ENCODE results near the gene MAP6. TPM values are rescaled to one million over a fixed set of nuclear protein-coding genes. Genes with fewer than 3 reads are reported as not detected.

Gene MAP6
- total and polyA plus RNA-seq, 2 experiments from 2014 or later, result 0.31 to 1.2 TPM

- no peaks in the 10 kb centered on the region for H3F3A ChIP-seq (replicated peaks; ENCODE audit: low read depth)
- Mint-ChIP-seq H3K27ac (no peak overlapping the region), H3K4me3 (no peak overlapping the region), H3K36me3 (ENCODE audit: low read depth) (no peaks in the 10 kb centered on the region), H3K27me3 (ENCODE audit: insufficient read depth, low read depth, poor library complexity) (peaks cover 8% of the 10 kb centered on the region), H3K9me3 (no peaks in the 10 kb centered on the region; the same call in 1 of the 3 replicates), H3K4me1 (peaks cover 10% of the 10 kb centered on the region)
- H3K4me3 ChIP-seq, result no peak overlapping the region
- no peaks in the 10 kb centered on the region for H3K27me3 ChIP-seq (ENCODE audit: insufficient read depth)
- H2AFZ ChIP-seq, result no peak overlapping the region
- DNase-seq (ENCODE audit: low spot score) (no peak), ATAC-seq (peak; percentile 47)
- H3K79me2 ChIP-seq (replicated peaks; ENCODE audit: insufficient read depth), result no peaks in the 10 kb centered on the region
- no peaks in the 10 kb centered on the region for H4K20me1 ChIP-seq (replicated peaks; ENCODE audit: insufficient read depth)
- TF ChIP-seq CREB1 (CRISPR knock-in tag; IDR thresholded peaks at IDR 0.05; ENCODE audit: low read depth) (no peak), EZH2 (IDR thresholded peaks at IDR 0.05; ENCODE audit: low read depth, unreplicated experiment) (no peak), NANOG (IDR thresholded peaks at IDR 0.05; ENCODE audit: borderline replicate concordance) (no peak), STAT1 (IDR thresholded peaks at IDR 0.05; ENCODE audit: unreplicated experiment) (no peak), JUNB (IDR thresholded peaks at IDR 0.05; ENCODE audit: unreplicated experiment) (no peak), ZNF331 (CRISPR knock-in tag; IDR thresholded peaks at IDR 0.05; ENCODE audit: low read depth) (no peak), ZNF114 (CRISPR knock-in tag; IDR thresholded peaks at IDR 0.05) (no peak)
- H3K4me1 ChIP-seq (ENCODE audit: insufficient read depth), result no peaks in the 10 kb centered on the region; the same call in 1 of the 2 replicates
- H3K36me3 ChIP-seq (ENCODE audit: insufficient read depth), result no peaks in the 10 kb centered on the region
- H3K4me2 ChIP-seq, result no peak overlapping the region
- H3K27ac ChIP-seq (ENCODE audit: low read depth), result no peak overlapping the region
- peaks cover 4% of the 10 kb centered on the region; the same call in 1 of the 2 replicates for H3K9me2 ChIP-seq (ENCODE audit: insufficient read depth)
Measured at GRCh38 chr11:75615751-75616150, 53.1 kb downstream of the MAP6 start.

DNA sequence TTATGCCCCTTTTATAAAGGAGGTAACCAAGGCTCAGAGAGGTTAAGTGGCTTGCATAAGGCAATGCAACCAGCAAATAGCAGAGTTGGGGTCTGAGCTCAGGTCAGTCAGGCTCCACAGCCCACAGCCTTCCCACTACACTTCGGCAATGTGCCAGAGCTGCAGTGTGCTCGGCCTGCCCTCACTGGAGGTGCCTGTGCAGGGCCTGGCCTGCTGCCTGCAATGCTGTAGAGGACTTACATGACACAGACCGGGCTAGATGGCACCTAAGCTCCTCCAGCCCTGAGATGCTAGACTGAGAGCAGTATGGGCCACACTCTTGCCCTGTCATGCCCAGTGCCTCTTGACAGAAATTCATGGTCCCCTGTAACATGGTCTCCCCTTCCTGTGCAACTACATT lies 57.0 kb downstream of the MAP6 start:
- no peaks in the 10 kb centered on the region for H3K9me3 Mint-ChIP-seq
- H3K36me3 Mint-ChIP-seq (ENCODE audit: low read depth), result no peaks in the 10 kb centered on the region
- no peak for DNase-seq (ENCODE audit: low spot score)
- H4K20me1 ChIP-seq (replicated peaks; ENCODE audit: insufficient read depth), result no peaks in the 10 kb centered on the region
- H3K4me1 ChIP-seq (ENCODE audit: insufficient read depth), result no peaks in the 10 kb centered on the region; the same call in 1 of the 2 replicates
- no peak overlapping the region for H2AFZ ChIP-seq
- H3F3A ChIP-seq (replicated peaks; ENCODE audit: low read depth), result no peaks in the 10 kb centered on the region
- H3K4me2 ChIP-seq, result no peak overlapping the region
- no peak overlapping the region for H3K27ac ChIP-seq (ENCODE audit: low read depth)
- H3K4me3 ChIP-seq, result no peak overlapping the region
- H3K27ac Mint-ChIP-seq, result no peak overlapping the region
- H3K4me3 Mint-ChIP-seq, result no peak overlapping the region
- no peaks in the 10 kb centered on the region for H3K36me3 ChIP-seq (ENCODE audit: insufficient read depth)
- H3K27me3 ChIP-seq (ENCODE audit: insufficient read depth), result no peaks in the 10 kb centered on the region
- H3K27me3 Mint-ChIP-seq (ENCODE audit: insufficient read depth, low read depth, poor library complexity), result peaks cover 6% of the 10 kb centered on the region
- H3K9me2 ChIP-seq (ENCODE audit: insufficient read depth), result peaks cover 4% of the 10 kb centered on the region; the same call in 1 of the 2 replicates
- peaks cover 10% of the 10 kb centered on the region for H3K4me1 Mint-ChIP-seq
- TF ChIP-seq, protein P1, sequence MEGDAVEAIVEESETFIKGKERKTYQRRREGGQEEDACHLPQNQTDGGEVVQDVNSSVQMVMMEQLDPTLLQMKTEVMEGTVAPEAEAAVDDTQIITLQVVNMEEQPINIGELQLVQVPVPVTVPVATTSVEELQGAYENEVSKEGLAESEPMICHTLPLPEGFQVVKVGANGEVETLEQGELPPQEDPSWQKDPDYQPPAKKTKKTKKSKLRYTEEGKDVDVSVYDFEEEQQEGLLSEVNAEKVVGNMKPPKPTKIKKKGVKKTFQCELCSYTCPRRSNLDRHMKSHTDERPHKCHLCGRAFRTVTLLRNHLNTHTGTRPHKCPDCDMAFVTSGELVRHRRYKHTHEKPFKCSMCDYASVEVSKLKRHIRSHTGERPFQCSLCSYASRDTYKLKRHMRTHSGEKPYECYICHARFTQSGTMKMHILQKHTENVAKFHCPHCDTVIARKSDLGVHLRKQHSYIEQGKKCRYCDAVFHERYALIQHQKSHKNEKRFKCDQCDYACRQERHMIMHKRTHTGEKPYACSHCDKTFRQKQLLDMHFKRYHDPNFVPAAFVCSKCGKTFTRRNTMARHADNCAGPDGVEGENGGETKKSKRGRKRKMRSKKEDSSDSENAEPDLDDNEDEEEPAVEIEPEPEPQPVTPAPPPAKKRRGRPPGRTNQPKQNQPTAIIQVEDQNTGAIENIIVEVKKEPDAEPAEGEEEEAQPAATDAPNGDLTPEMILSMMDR (conservative IDR thresholded peaks at IDR 0.05; ENCODE audit: low read depth in 2 of 2), result no peak
- no peak for TF ChIP-seq JUNB (IDR thresholded peaks at IDR 0.05; ENCODE audit: unreplicated experiment)
- no peaks in the 10 kb centered on the region for H3K79me2 ChIP-seq (replicated peaks; ENCODE audit: insufficient read depth)
- ATAC-seq, result no peak

DNA sequence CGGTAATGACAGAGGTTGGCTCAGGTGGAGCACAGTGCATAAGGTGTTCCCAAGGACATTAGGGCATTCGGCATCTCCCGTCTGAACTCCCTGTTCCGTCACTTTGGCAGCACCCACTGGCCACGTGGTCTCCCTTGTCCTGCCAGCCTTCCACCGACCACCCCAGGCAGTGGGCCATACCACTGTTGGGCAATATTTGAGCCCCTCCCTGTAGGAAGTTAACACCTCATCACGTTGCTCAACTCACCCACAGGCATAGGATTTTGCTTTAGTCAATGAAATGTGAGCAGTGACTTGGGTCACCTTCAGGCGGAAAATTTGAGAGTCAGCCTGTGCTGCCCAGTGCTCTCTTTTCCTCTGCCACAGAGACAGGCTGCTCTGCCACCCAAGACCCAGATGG lies 62.7 kb downstream of the MAP6 start:
- H3K4me3 Mint-ChIP-seq, result no peak overlapping the region
- H3K27me3 Mint-ChIP-seq (ENCODE audit: insufficient read depth, low read depth, poor library complexity), result peaks cover 8% of the 10 kb centered on the region
- no peak for TF ChIP-seq NANOG (IDR thresholded peaks at IDR 0.05; ENCODE audit: borderline replicate concordance)
- no peak for TF ChIP-seq ZNF114 (CRISPR knock-in tag; IDR thresholded peaks at IDR 0.05)
- no peak for TF ChIP-seq REST (IDR thresholded peaks at IDR 0.05; ENCODE audit: unreplicated experiment)
- no peak for TF ChIP-seq JUNB (IDR thresholded peaks at IDR 0.05; ENCODE audit: unreplicated experiment)

More for the DNA sequence above, 62.7 kb downstream of the MAP6 start:
- no peaks in the 10 kb centered on the region for H3K4me1 ChIP-seq (ENCODE audit: insufficient read depth)
- H4K20me1 ChIP-seq (replicated peaks; ENCODE audit: insufficient read depth), result no peaks in the 10 kb centered on the region
- H3K27me3 ChIP-seq (ENCODE audit: insufficient read depth), result no peaks in the 10 kb centered on the region
- H3K27ac Mint-ChIP-seq, result no peak overlapping the region
- H2AFZ ChIP-seq, result no peak overlapping the region
- ATAC-seq (no peak), DNase-seq (ENCODE audit: low spot score) (no peak)
- H3K79me2 ChIP-seq (replicated peaks; ENCODE audit: insufficient read depth), result no peaks in the 10 kb centered on the region
- peaks cover 18% of the 10 kb centered on the region for H3K4me1 Mint-ChIP-seq
- H3K36me3 Mint-ChIP-seq (ENCODE audit: low read depth), result no peaks in the 10 kb centered on the region
- H3K9me3 Mint-ChIP-seq, result no peaks in the 10 kb centered on the region
- H3K4me3 ChIP-seq, result no peak overlapping the region
- H3K27ac ChIP-seq (ENCODE audit: low read depth), result no peak overlapping the region
- no peaks in the 10 kb centered on the region for H3F3A ChIP-seq (replicated peaks; ENCODE audit: low read depth)
- H3K36me3 ChIP-seq (ENCODE audit: insufficient read depth), result no peaks in the 10 kb centered on the region
- H3K4me2 ChIP-seq, result no peak overlapping the region
- H3K9me2 ChIP-seq (ENCODE audit: insufficient read depth), result no peaks in the 10 kb centered on the region
